Non-pigmented ciliary epithelial cell (primary cell): ENCODE results near the gene RTCA.
"Not testable (repeated sequence)": the region's sequence is repeated elsewhere in the genome, so short reads cannot be mapped to it uniquely, and the experiment has no call there.

Experiments
- DNase-seq: peaks from one replicate; pipeline ENCODE4 v3.0.0-alpha.2; 2010; ENCODE audit warnings: low read depth

The RTCA gene

GRCh38 chr1:100265931-100266740, at the start of gene RTCA:
Gene RTCA, plus strand, starts transcription at chr1:100266216. Its CDS starts 160 bp downstream, at chr1:100266376.
- peak; percentile 80 for DNase-seq

GRCh38 chr1:100217834-100218233, 48.2 kb upstream of the RTCA start:
- DNase-seq: no peak

- DNase-seq: no peak
Observed at GRCh38 chr1:100219457-100219856, 46.6 kb upstream of the RTCA start.

GRCh38 chr1:100219883-100220282, 46.1 kb upstream of the RTCA start:
- DNase-seq: no peak

GRCh38 chr1:100222428-100222827, 43.6 kb upstream of the RTCA start:
- no peak for DNase-seq

- DNase-seq: no peak
Observed at GRCh38 chr1:100229681-100230443, 36.2 kb upstream of the RTCA start.

GRCh38 chr1:100230765-100231164, 35.3 kb upstream of the RTCA start:
- DNase-seq: no peak

- no peak for DNase-seq
Observed at GRCh38 chr1:100231721-100232120, 34.3 kb upstream of the RTCA start.

GRCh38 chr1:100232156-100232555, 33.9 kb upstream of the RTCA start:
- DNase-seq: no peak

- DNase-seq: not testable (repeated sequence)
Observed at GRCh38 chr1:100233566-100233965, 32.5 kb upstream of the RTCA start.

- DNase-seq: no peak
Observed at GRCh38 chr1:100234432-100234831, 31.6 kb upstream of the RTCA start.

- DNase-seq: no peak
Observed at GRCh38 chr1:100237091-100237490, 28.9 kb upstream of the RTCA start.

GRCh38 chr1:100239961-100240360, 26.1 kb upstream of the RTCA start:
- DNase-seq: no peak

GRCh38 chr1:100240631-100241030, 25.4 kb upstream of the RTCA start:
- DNase-seq: no peak

- no peak for DNase-seq
Observed at GRCh38 chr1:100246738-100247137, 19.3 kb upstream of the RTCA start.

GRCh38 chr1:100249155-100249536, 16.9 kb upstream of the RTCA start:
- DNase-seq: no peak

- DNase-seq: peak; percentile 79
Observed at GRCh38 chr1:100249537-100250257, 16.3 kb upstream of the RTCA start, which contains the start of gene DBT. Gene DBT, minus strand, starts transcription at chr1:100249834. Its CDS starts 14 bp downstream, at chr1:100249820.

GRCh38 chr1:100250264-100250663, 15.8 kb upstream of the RTCA start:
- DNase-seq: no peak

GRCh38 chr1:100250807-100251206, 15.2 kb upstream of the RTCA start:
- no peak for DNase-seq

- DNase-seq: no peak
Observed at GRCh38 chr1:100252901-100253300, 13.1 kb upstream of the RTCA start.

GRCh38 chr1:100253552-100253951, 12.5 kb upstream of the RTCA start:
- no peak for DNase-seq

- DNase-seq: not testable (repeated sequence)
Observed at GRCh38 chr1:100256273-100256672, 9.7 kb upstream of the RTCA start.

- DNase-seq: not testable (repeated sequence)
Observed at GRCh38 chr1:100258427-100258826, 7.6 kb upstream of the RTCA start.
